ENCODE data around the gene TANC1.

The TANC1 gene

DNA sequence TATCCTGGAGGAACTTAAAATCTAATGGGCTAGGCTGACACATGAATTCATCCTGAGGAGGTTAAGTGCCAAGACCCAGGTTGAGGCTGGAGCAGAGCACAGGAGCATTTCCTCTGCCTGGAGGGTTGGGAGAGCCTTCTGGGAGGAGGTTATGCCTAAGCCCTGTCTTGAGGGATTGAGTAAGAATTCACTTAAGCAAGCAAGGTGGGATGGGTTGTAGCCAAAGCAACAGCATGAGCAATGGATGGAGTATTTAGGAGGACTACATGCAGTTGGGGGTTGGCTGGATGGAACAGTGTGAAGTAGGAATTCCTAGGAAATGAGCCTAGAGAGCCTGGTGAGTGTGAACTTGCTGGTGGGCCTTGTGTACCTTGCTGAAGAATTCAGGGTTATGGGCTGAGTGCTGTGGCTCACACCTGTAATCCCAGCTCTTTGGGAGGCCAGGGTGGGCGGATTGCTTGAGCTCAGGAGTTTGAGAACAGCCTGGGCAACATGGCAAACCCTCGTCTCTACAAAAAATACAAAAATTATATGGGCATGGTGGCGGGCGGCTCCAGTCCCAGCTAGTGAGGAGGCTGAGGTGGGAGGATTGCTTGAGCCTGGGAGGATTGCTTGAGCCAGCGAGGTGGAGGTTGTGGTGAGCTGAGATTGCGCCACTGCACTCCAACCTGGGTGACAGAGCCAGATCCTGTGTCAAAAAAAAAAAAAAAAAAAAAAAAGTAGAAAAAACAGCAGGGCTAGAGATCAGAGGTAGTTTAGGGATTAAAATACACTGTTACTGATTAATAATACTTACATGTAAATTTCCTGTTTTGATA is 22.2 kb downstream of the TANC1 start:
- in situ Hi-C loops (cut with MboI; ENCODE audit: low pct_unique_long_range_greater_than_20kb, low sequenced_read_pairs, unreplicated experiment) = no loop called here
- no peak for DNase-seq (ENCODE audit: low spot score)
- TF ChIP-seq, protein P1, sequence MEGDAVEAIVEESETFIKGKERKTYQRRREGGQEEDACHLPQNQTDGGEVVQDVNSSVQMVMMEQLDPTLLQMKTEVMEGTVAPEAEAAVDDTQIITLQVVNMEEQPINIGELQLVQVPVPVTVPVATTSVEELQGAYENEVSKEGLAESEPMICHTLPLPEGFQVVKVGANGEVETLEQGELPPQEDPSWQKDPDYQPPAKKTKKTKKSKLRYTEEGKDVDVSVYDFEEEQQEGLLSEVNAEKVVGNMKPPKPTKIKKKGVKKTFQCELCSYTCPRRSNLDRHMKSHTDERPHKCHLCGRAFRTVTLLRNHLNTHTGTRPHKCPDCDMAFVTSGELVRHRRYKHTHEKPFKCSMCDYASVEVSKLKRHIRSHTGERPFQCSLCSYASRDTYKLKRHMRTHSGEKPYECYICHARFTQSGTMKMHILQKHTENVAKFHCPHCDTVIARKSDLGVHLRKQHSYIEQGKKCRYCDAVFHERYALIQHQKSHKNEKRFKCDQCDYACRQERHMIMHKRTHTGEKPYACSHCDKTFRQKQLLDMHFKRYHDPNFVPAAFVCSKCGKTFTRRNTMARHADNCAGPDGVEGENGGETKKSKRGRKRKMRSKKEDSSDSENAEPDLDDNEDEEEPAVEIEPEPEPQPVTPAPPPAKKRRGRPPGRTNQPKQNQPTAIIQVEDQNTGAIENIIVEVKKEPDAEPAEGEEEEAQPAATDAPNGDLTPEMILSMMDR (IDR thresholded peaks at IDR 0.05; ENCODE audit: extremely low read depth, insufficient read depth, missing control alignments) = no peak

DNA sequence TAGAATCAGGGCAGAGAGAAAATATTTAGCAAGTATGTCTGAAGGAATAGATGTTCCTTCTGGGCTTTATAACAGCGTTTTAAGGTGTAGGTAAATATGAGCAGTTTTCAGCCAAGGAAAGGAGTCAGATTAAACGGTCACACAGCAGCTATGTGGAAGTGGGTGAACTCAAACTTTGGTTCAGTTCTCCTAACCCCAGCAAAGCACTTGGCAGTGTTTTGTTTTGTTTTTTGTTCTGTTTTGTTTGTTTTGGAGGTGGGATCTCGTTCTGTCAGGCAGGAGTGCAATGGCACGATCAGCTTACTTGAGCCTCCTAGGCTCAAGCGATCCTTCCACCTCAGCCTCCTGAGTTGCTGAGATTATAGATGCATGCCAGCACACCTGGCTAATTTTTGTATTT is 24.6 kb downstream of the TANC1 start:
- TF ChIP-seq, protein P1 (IDR thresholded peaks at IDR 0.05; ENCODE audit: extremely low read depth, insufficient read depth, missing control alignments) = no peak
- in situ Hi-C loops (cut with MboI; ENCODE audit: low pct_unique_long_range_greater_than_20kb, low sequenced_read_pairs, unreplicated experiment) = no loop called here
- no peak for DNase-seq (ENCODE audit: low spot score)

DNA sequence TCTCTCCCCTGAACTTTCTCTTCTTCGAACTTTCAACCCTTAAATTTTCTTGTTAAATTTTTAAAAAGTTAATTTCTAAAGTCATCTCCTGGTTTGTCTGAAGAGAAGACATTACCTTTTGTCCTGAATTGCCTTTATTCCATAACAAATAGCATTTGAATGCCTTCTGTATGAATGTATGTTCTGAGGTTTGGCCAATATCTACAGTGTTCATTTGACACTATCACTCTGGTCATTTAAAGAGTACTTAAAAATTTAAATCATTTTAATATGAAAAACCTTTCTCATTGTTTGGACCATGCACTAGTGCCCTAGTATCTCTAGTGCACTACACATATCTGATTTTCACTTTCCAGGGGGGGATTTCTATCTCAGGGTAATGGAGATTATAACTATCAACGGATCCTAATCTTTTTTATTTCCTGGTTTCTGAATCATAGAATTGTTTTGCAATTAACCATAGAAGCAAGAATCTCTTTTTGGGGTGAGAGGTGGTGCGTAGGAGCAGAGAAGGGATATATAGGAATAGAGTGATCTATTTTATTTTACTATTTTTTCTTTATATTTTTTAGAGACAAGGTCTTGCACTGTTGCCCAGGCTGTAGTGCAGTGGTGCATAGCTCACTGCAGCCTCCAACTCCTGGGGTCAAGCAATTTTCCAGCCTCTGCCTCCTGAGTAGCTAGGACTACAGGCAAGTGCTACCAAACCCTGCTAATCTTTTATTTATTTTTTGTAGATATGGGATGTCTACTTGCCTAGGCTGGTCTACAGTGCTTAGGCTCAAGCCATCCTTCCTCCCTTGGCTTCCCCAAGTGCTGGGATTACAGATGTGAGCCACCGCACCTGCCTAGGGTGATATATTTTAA is 25.5 kb downstream of the TANC1 start:
- TF ChIP-seq, protein P1 (IDR thresholded peaks at IDR 0.05; ENCODE audit: extremely low read depth, insufficient read depth, missing control alignments) = no peak
- no peak for DNase-seq (ENCODE audit: low spot score)
- in situ Hi-C loops (cut with MboI; ENCODE audit: low pct_unique_long_range_greater_than_20kb, low sequenced_read_pairs, unreplicated experiment) = no loop called here

DNA sequence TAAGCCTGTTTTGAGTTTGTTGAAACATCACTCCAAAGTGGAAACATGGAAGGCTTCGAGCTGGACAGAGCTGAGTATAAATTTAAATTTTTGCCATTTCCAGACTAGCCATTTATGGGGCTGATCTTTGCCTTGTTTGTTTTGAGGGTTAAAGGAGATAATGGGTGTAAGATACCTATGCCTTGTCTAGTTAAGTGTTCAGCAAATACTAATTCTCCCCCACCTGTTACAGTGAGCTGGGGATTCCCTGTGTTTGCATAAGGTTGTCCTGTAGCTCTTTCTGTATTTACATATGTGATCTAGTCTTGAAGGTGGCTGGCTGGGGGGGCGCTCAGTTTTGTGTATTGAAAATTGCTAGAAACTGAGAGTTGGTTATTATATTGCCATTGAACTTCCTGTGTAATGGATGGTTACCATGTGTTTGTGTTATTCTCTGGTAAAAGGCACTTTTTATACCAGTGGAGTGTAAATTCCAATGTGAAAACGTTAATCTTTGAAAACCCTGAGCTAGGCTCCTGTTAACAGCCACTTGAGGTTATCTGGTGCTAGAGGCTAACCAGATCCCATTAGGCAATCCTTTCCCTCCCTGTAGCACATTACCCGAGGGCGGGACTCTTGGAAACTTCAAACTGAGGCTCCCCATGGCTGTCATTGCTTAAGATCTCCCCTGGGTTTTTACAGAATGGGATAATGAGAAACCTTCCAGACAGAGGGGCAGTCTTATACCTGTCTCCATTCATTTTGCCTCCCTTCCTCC is 26.7 kb downstream of the TANC1 start:
- in situ Hi-C loops (cut with MboI; ENCODE audit: low pct_unique_long_range_greater_than_20kb, low sequenced_read_pairs, unreplicated experiment) = no loop called here
- peak; percentile 30 for DNase-seq (ENCODE audit: low spot score)
- TF ChIP-seq, protein P1 (IDR thresholded peaks at IDR 0.05; ENCODE audit: extremely low read depth, insufficient read depth, missing control alignments) = no peak

DNA sequence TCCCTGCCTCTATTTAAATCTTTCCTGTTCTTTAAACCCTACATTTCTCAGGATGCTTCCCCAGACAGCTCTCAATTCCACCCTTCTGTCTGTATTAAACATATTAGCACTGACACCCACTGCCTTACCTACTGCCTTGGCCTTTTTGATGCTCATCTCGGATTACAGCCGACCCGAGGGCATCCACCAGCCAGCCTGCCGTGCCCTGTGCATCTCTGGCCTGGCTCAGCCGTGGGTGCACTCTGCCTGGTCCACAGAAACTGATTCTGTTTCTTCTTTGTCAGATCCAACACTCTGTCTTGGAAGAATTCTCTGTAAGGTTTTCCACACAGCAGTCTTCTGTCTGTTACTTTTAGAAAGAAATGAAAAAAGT is 27.2 kb downstream of the TANC1 start:
- TF ChIP-seq, protein P1 (IDR thresholded peaks at IDR 0.05; ENCODE audit: extremely low read depth, insufficient read depth, missing control alignments) = no peak
- DNase-seq (ENCODE audit: low spot score) = no peak
- in situ Hi-C loops (cut with MboI; ENCODE audit: low pct_unique_long_range_greater_than_20kb, low sequenced_read_pairs, unreplicated experiment) = no loop called here

DNA sequence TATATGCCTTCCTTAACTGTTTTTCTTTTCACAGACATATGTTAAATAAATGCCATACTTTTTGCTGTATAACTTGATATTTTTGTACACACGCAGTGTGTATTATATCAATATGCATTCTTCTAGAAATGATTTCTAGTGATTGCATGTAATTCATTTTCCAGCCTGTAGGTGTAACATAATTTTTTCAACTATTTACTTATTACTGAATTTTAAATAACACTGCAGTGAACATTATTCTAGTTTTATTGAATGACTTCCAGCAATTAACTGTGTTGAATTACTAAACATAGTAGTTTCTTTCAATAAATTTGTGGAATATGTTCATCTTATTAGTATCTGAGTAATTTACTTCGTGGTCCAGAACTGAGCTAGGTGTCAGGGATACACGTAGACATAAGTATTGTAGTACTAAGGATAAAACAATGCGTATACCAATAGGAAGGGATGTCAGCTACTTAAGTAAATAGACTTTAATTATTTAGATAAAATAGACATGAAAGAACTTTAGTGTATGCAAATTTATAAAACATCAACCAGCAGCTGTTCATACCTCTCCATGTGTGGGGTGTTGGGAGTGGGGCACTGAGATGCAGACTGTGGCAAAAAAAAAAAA is 28.0 kb downstream of the TANC1 start:
- TF ChIP-seq, protein P1 (IDR thresholded peaks at IDR 0.05; ENCODE audit: extremely low read depth, insufficient read depth, missing control alignments) = no peak
- no peak for DNase-seq (ENCODE audit: low spot score)
- in situ Hi-C loops (cut with MboI; ENCODE audit: low pct_unique_long_range_greater_than_20kb, low sequenced_read_pairs, unreplicated experiment) = no loop called here
